GM12874 (cell line): Measurements from ENCODE around the gene CEND1.

Experiments used
- CTCF ChIP-seq: IDR thresholded peaks from 2 replicates; pipeline ENCODE4 v1.5.1; 2011; ENCODE audit warnings: low read depth, mild to moderate bottlenecking, control low read depth, low read length, moderate library complexity; ENCODE audit not compliant: insufficient read depth

Gene CEND1

GRCh38 chr11:813456-814096 is 23.7 kb upstream of the CEND1 start:
- TF ChIP-seq CTCF = no peak

- TF ChIP-seq CTCF = no peak
Measured at GRCh38 chr11:813072-813455, 23.2 kb upstream of the CEND1 start.

GRCh38 chr11:812390-812789 is 22.5 kb upstream of the CEND1 start:
- TF ChIP-seq CTCF = no peak

GRCh38 chr11:811446-812245 is 21.8 kb upstream of the CEND1 start:
- no peak for TF ChIP-seq CTCF

GRCh38 chr11:810040-810567 is 20.2 kb upstream of the CEND1 start:
- no peak for TF ChIP-seq CTCF

- no peak for TF ChIP-seq CTCF
Measured at GRCh38 chr11:809287-810039, 19.6 kb upstream of the CEND1 start, which contains the start of gene RPLP2. TSS of gene RPLP2 (plus strand) at chr11:809967. CDS start at chr11:810235, 268 bp downstream.
